ENCODE data around the gene CLEC5A.

Gene CLEC5A

DNA sequence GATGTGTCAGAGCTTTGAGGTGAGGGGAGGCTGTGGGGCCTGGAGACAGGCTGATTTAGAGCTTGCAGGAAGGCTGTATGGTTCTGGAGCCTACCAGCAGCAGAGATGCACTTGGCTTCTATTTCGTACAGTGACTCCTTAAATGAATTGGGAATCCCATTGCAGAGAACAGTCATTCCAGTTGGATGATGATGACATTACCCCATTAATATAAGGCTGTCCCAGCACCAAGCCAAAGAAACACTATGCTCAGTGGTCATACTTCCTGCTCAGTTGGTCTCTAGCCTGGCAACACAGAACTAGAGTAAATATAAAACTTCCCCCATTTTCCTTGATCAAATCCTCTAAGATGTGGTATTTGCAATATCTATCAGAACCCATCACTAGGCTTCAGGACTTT lies 5.7 kb upstream of the CLEC5A start:
- H3K4me1 ChIP-seq (ENCODE audit: low read length), result no peaks in the 10 kb centered on the region
- no peaks in the 10 kb centered on the region for H3K9me3 ChIP-seq (ENCODE audit: insufficient read depth, low read length)
- no peak for TF ChIP-seq EZH2phosphoT487 (IDR thresholded peaks at IDR 0.05; ENCODE audit: low read depth)
- TF ChIP-seq, protein P1, sequence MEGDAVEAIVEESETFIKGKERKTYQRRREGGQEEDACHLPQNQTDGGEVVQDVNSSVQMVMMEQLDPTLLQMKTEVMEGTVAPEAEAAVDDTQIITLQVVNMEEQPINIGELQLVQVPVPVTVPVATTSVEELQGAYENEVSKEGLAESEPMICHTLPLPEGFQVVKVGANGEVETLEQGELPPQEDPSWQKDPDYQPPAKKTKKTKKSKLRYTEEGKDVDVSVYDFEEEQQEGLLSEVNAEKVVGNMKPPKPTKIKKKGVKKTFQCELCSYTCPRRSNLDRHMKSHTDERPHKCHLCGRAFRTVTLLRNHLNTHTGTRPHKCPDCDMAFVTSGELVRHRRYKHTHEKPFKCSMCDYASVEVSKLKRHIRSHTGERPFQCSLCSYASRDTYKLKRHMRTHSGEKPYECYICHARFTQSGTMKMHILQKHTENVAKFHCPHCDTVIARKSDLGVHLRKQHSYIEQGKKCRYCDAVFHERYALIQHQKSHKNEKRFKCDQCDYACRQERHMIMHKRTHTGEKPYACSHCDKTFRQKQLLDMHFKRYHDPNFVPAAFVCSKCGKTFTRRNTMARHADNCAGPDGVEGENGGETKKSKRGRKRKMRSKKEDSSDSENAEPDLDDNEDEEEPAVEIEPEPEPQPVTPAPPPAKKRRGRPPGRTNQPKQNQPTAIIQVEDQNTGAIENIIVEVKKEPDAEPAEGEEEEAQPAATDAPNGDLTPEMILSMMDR (IDR thresholded peaks at IDR 0.05; ENCODE audit: low read depth, low read length), result no peak
- no peak overlapping the region for H3K9ac ChIP-seq (ENCODE audit: low read length)
- no peak overlapping the region for H3K4me3 ChIP-seq (ENCODE audit: low read length)
- H2AFZ ChIP-seq (ENCODE audit: low read depth, low read length), result no peak overlapping the region
- H3K79me2 ChIP-seq (ENCODE audit: low read length), result no peaks in the 10 kb centered on the region
- no peak overlapping the region for H3K27ac ChIP-seq (ENCODE audit: low read length)
- H3K36me3 ChIP-seq (replicated peaks; ENCODE audit: low read depth, low read length), result no peaks in the 10 kb centered on the region
- no peak overlapping the region for H3K4me2 ChIP-seq (ENCODE audit: low read length)
- H4K20me1 ChIP-seq (ENCODE audit: insufficient read depth, low read length), result no peaks in the 10 kb centered on the region
- H3K27me3 ChIP-seq (ENCODE audit: low read depth, low read length), result no peaks in the 10 kb centered on the region

DNA sequence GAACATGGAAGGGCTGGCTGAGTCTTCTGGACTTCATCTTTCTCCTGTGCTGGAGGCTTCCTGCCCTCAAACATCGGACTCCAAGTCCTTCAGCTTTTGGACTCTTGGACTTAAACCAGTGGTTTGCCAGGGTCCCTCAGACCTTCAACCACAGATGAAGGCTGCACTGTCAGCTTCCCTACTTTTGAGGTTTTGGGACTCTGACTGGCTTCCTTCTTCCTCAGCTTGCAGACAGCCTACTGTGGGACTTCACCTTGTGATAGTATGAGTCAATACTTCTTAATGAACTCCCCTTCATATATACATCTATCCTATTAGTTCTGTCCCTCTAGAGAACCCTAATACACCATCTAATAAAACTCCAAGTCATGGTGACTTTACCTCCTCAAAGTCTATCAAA lies 4.0 kb upstream of the CLEC5A start:
- H3K27ac ChIP-seq (ENCODE audit: low read length), result no peak overlapping the region
- H3K4me1 ChIP-seq (ENCODE audit: low read length), result no peaks in the 10 kb centered on the region
- no peaks in the 10 kb centered on the region for H4K20me1 ChIP-seq (ENCODE audit: insufficient read depth, low read length)
- H3K9ac ChIP-seq (ENCODE audit: low read length), result no peak overlapping the region
- no peak for TF ChIP-seq EZH2phosphoT487 (IDR thresholded peaks at IDR 0.05; ENCODE audit: low read depth)
- TF ChIP-seq, protein P1 (IDR thresholded peaks at IDR 0.05; ENCODE audit: low read depth, low read length), result no peak
- H3K4me3 ChIP-seq (ENCODE audit: low read length), result no peak overlapping the region
- H3K36me3 ChIP-seq (replicated peaks; ENCODE audit: low read depth, low read length), result no peaks in the 10 kb centered on the region
- H2AFZ ChIP-seq (ENCODE audit: low read depth, low read length), result no peak overlapping the region
- no peak overlapping the region for H3K4me2 ChIP-seq (ENCODE audit: low read length)
- no peaks in the 10 kb centered on the region for H3K27me3 ChIP-seq (ENCODE audit: low read depth, low read length)
- H3K9me3 ChIP-seq (ENCODE audit: insufficient read depth, low read length), result no peaks in the 10 kb centered on the region
- H3K79me2 ChIP-seq (ENCODE audit: low read length), result no peaks in the 10 kb centered on the region

DNA sequence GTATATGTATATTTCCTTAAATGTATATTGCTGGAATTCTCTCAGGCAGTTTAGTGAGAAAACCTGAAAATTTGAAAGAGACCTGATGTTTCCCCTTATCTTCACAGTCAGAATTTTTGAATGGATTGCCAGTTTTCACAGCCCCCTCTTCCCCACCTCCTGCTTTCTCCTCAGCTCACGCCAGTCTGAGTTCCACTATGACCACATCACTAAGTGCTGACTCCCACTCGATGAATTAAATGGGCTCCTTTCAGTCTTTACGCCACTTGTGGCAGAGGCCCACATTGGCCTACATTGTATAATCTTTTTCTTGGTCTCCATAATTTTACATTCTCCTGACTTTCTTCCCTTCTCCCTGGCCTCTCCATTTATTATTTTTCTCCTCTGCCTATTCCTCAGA lies 3.1 kb upstream of the CLEC5A start:
- H3K27me3 ChIP-seq (ENCODE audit: low read depth, low read length), result no peaks in the 10 kb centered on the region
- H3K4me3 ChIP-seq (ENCODE audit: low read length), result no peak overlapping the region
- no peak overlapping the region for H2AFZ ChIP-seq (ENCODE audit: low read depth, low read length)
- TF ChIP-seq EZH2phosphoT487 (IDR thresholded peaks at IDR 0.05; ENCODE audit: low read depth), result no peak
- TF ChIP-seq, protein P1 (IDR thresholded peaks at IDR 0.05; ENCODE audit: low read depth, low read length), result no peak
- H3K4me2 ChIP-seq (ENCODE audit: low read length), result no peak overlapping the region
- H3K27ac ChIP-seq (ENCODE audit: low read length), result no peak overlapping the region
- H3K9me3 ChIP-seq (ENCODE audit: insufficient read depth, low read length), result no peaks in the 10 kb centered on the region
- H3K4me1 ChIP-seq (ENCODE audit: low read length), result no peaks in the 10 kb centered on the region
- no peaks in the 10 kb centered on the region for H4K20me1 ChIP-seq (ENCODE audit: insufficient read depth, low read length)
- H3K9ac ChIP-seq (ENCODE audit: low read length), result no peak overlapping the region
- no peaks in the 10 kb centered on the region for H3K36me3 ChIP-seq (replicated peaks; ENCODE audit: low read depth, low read length)
- no peaks in the 10 kb centered on the region for H3K79me2 ChIP-seq (ENCODE audit: low read length)

DNA sequence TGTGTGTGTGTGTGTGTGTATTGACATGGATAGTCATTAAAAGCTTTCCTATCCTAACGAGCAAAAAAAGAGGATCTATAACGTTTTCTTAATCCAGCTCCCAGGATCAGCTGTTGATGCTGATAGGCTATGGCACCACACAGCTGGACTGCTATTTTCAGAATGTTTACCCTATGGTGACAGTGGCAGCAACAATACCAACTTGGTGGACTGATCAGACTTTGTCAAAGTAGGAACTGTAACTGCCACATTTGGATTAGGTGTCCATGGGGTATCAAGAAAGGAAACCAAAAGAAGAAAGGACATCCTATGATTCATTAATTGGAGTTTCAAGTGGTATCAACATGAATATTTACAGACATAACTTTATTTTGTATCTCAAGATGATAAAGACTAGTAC lies 2.7 kb upstream of the CLEC5A start:
- TF ChIP-seq, protein P1 (IDR thresholded peaks at IDR 0.05; ENCODE audit: low read depth, low read length), result no peak
- no peak for TF ChIP-seq EZH2phosphoT487 (IDR thresholded peaks at IDR 0.05; ENCODE audit: low read depth)
- H3K27ac ChIP-seq (ENCODE audit: low read length), result no peak overlapping the region
- H4K20me1 ChIP-seq (ENCODE audit: insufficient read depth, low read length), result no peaks in the 10 kb centered on the region
- H3K9ac ChIP-seq (ENCODE audit: low read length), result no peak overlapping the region
- no peaks in the 10 kb centered on the region for H3K27me3 ChIP-seq (ENCODE audit: low read depth, low read length)
- no peaks in the 10 kb centered on the region for H3K36me3 ChIP-seq (replicated peaks; ENCODE audit: low read depth, low read length)
- H3K9me3 ChIP-seq (ENCODE audit: insufficient read depth, low read length), result no peaks in the 10 kb centered on the region
- no peaks in the 10 kb centered on the region for H3K4me1 ChIP-seq (ENCODE audit: low read length)
- H3K4me2 ChIP-seq (ENCODE audit: low read length), result no peak overlapping the region
- H3K4me3 ChIP-seq (ENCODE audit: low read length), result no peak overlapping the region
- H2AFZ ChIP-seq (ENCODE audit: low read depth, low read length), result no peak overlapping the region
- no peaks in the 10 kb centered on the region for H3K79me2 ChIP-seq (ENCODE audit: low read length)
